NCI-H2107 treated with DMSO at 0.1 percent for 48 hours (cell line): ENCODE measurements around the gene FGF11.

ENCODE experiments used
- DNase-seq: peaks from one replicate; lab custom pipeline; 2025; ENCODE audit not compliant: unreplicated experiment; lab: John Stamatoyannopoulos, UW

FGF11 gene

GRCh38 chr17:7439462-7440112, at the start of gene FGF11:
Gene FGF11 (plus strand): TSS chr17:7439512. CDS start chr17:7439621, 109 bp downstream.
- DNase-seq, result no peak

GRCh38 chr17:7389924-7390910, 49.1 kb upstream of the FGF11 start:
- no peak for DNase-seq

- no peak for DNase-seq
These were observed 48.0 kb upstream of the FGF11 start for GRCh38 chr17:7391307-7391706.

- DNase-seq, result no peak
These were observed 46.4 kb upstream of the FGF11 start for GRCh38 chr17:7392696-7393612.

GRCh38 chr17:7393613-7394451, 45.5 kb upstream of the FGF11 start:
- no peak for DNase-seq

- no peak for DNase-seq
These were observed 44.7 kb upstream of the FGF11 start, which contains the start of gene PLSCR3 for GRCh38 chr17:7394452-7395191. Gene PLSCR3 (minus strand): TSS chr17:7394525. CDS start chr17:7394110, 415 bp downstream.

- DNase-seq, result no peak
These were observed 43.2 kb upstream of the FGF11 start for GRCh38 chr17:7396147-7396546.

GRCh38 chr17:7398612-7399011, 40.7 kb upstream of the FGF11 start:
- no peak for DNase-seq

- no peak for DNase-seq
These were observed 36.1 kb upstream of the FGF11 start for GRCh38 chr17:7403043-7403726.

GRCh38 chr17:7403727-7403976, 35.7 kb upstream of the FGF11 start:
- DNase-seq, result no peak

GRCh38 chr17:7403977-7404736, 35.2 kb upstream of the FGF11 start, which contains the start of gene TMEM256:
Gene TMEM256 (minus strand): TSS chr17:7404097. CDS start chr17:7404084, 13 bp downstream.
- peak; percentile 85 for DNase-seq

GRCh38 chr17:7404737-7405349, 34.5 kb upstream of the FGF11 start:
- DNase-seq, result no peak

- DNase-seq, result no peak
These were observed 33.7 kb upstream of the FGF11 start for GRCh38 chr17:7405350-7406234.

GRCh38 chr17:7406235-7406825, 33.0 kb upstream of the FGF11 start:
- DNase-seq, result no peak

GRCh38 chr17:7407082-7407481, 32.2 kb upstream of the FGF11 start:
- no peak for DNase-seq

GRCh38 chr17:7407485-7408251, 31.6 kb upstream of the FGF11 start, which contains the start of gene NLGN2:
Gene NLGN2 (plus strand): TSS chr17:7407845. CDS start chr17:7408256, 411 bp downstream.
- no peak for DNase-seq
